HG02623 (cell line): Measurements from ENCODE around the gene ERAS.
"Not testable (repeated sequence)": the region's sequence is repeated elsewhere in the genome, so short reads cannot be mapped to it uniquely, and the experiment has no call there.

ENCODE experiments used
- ATAC-seq: cut with Tn5 transposase; IDR thresholded peaks from one replicate; pipeline ENCODE4 v1.9.1; 2021; ENCODE audit warnings: moderate library complexity; ENCODE audit not compliant: unreplicated experiment

The ERAS gene

GRCh38 chrX:48831136-48831908, 5.0 kb downstream of the ERAS start:
- no peak for ATAC-seq

- ATAC-seq, result no peak
Measured at GRCh38 chrX:48831909-48832291, 5.6 kb downstream of the ERAS start.

GRCh38 chrX:48833542-48834138, 7.3 kb downstream of the ERAS start:
- ATAC-seq, result no peak

GRCh38 chrX:48834383-48834709, 8.0 kb downstream of the ERAS start:
- ATAC-seq, result no peak

- no peak for ATAC-seq
Measured at GRCh38 chrX:48835524-48836329, 9.4 kb downstream of the ERAS start, which contains the start of gene PCSK1N. Gene PCSK1N (minus strand): TSS chrX:48835610. CDS start chrX:48835532, 78 bp downstream.

- no peak for ATAC-seq
Measured at GRCh38 chrX:48839686-48840085, 13.4 kb downstream of the ERAS start.

- no peak for ATAC-seq
Measured at GRCh38 chrX:48848847-48849246, 22.5 kb downstream of the ERAS start.

GRCh38 chrX:48852857-48853256, 26.5 kb downstream of the ERAS start:
- ATAC-seq, result no peak

GRCh38 chrX:48853494-48853893, 27.2 kb downstream of the ERAS start:
- not testable (repeated sequence) for ATAC-seq

- not testable (repeated sequence) for ATAC-seq
Measured at GRCh38 chrX:48854121-48854804, 27.9 kb downstream of the ERAS start.

- ATAC-seq, result no peak
Measured at GRCh38 chrX:48854898-48855297, 28.6 kb downstream of the ERAS start.

- ATAC-seq, result no peak
Measured at GRCh38 chrX:48864210-48864609, 37.9 kb downstream of the ERAS start.

GRCh38 chrX:48872017-48872416, 45.7 kb downstream of the ERAS start:
- not testable (repeated sequence) for ATAC-seq

- not testable (repeated sequence) for ATAC-seq
Measured at GRCh38 chrX:48876944-48877343, 50.6 kb downstream of the ERAS start.
